K562 (cell line): ENCODE data around the gene AGPAT1. TPM values are rescaled to one million over a fixed set of nuclear protein-coding genes. Genes with fewer than 3 reads are reported as not detected.

Source experiments
- CBFA2T3 ChIP-seq: fragments of 450-650 bp; IDR thresholded peaks from 2 replicates; pipeline ENCODE4 v1.6.1; 2017
- ETV5 ChIP-seq: sonication (generic); formaldehyde crosslinking; IDR thresholded peaks from 2 replicates; pipeline ENCODE4 v1.4.0; 2020; ENCODE audit warnings: low read depth, mild to moderate bottlenecking, missing genetic modification reagents
- HDAC6 ChIP-seq: IDR thresholded peaks from 2 replicates; pipeline ENCODE4 v1.6.1; 2012; ENCODE audit warnings: low read depth, mild to moderate bottlenecking, control low read depth, inconsistent platforms, low read length, moderate library complexity
- HIVEP1 ChIP-seq: fragments of 250-450 bp; sonication (Bioruptor Pico); IDR thresholded peaks from 2 replicates; pipeline ENCODE4 v1.4.0; 2020; ENCODE audit warnings: mild to moderate bottlenecking
- ILK ChIP-seq: fragments of 450-650 bp; IDR thresholded peaks from 2 replicates; pipeline ENCODE4 v1.6.1; 2016; ENCODE audit warnings: missing genetic modification characterization, low read depth, mild to moderate bottlenecking, missing compliant biosample characterization, moderate library complexity, borderline replicate concordance
- NRF1 ChIP-seq, 2 experiments: fragments of 450-650 bp; IDR thresholded peaks in 1 of 2; conservative IDR thresholded peaks in 1 of 2; 2 replicates each; pipeline ENCODE4 v1.6.1; 2014; ENCODE audit warnings: mild to moderate bottlenecking in 2 of 2
- NUFIP1 ChIP-seq: fragments of 450-650 bp; IDR thresholded peaks from 2 replicates; pipeline ENCODE4 v1.6.1; 2018; ENCODE audit not compliant: partially characterized antibody
- SRF ChIP-seq, 2 experiments: fragments of 250-450, 450-650 bp in 1 of 2; sonication (Bioruptor Pico) in 1 of 2; sonication (generic) in 1 of 2; formaldehyde crosslinking; IDR thresholded peaks; 2 replicates each; pipeline versions ENCODE4 v1.5.0 to v1.5.1; 2020 to 2022; ENCODE audit warnings: mild to moderate bottlenecking in 1 of 2, missing genetic modification reagents in 1 of 2
- TBL1XR1 ChIP-seq, 2 experiments: IDR thresholded peaks; 2 replicates each; pipeline ENCODE4 v1.6.1; 2012; ENCODE audit warnings: improper control_type of control experiment in 2 of 2, low read length in 2 of 2, mild to moderate bottlenecking in 1 of 2
- YY1 ChIP-seq, 3 experiments: IDR thresholded peaks; 2 replicates each; pipeline ENCODE4 v1.6.1; 2011; ENCODE audit warnings: low read length in 2 of 3, mild to moderate bottlenecking in 2 of 3, moderate library complexity in 2 of 3, borderline replicate concordance in 1 of 3, control low read depth in 1 of 3, low read depth in 1 of 3; ENCODE audit not compliant: insufficient read depth in 3 of 3, insufficient replicate concordance in 2 of 3, control insufficient read depth in 1 of 3, insufficient read length in 1 of 3; ENCODE audit errors: extremely low read depth in 1 of 3
- ZNF124 ChIP-seq: sonication (generic); formaldehyde crosslinking; IDR thresholded peaks from 2 replicates; pipeline ENCODE4 v1.8.1; 2022; ENCODE audit warnings: missing genetic modification reagents
- ZNF274 ChIP-seq: IDR thresholded peaks from 2 replicates; pipeline ENCODE4 v1.6.1; 2011; ENCODE audit warnings: low read depth, mild to moderate bottlenecking, low read length, moderate library complexity, borderline replicate concordance
- ZNF316 ChIP-seq: fragments of 450-650 bp; IDR thresholded peaks from 2 replicates; pipeline ENCODE4 v1.6.1; 2016
- ZNF324 ChIP-seq: fragments of 250-450 bp; sonication (Bioruptor Pico); IDR thresholded peaks from 2 replicates; pipeline ENCODE4 v1.4.0; 2020; ENCODE audit warnings: mild to moderate bottlenecking
- ZNF57 ChIP-seq: fragments of 450-650 bp; formaldehyde crosslinking; IDR thresholded peaks from 2 replicates; pipeline ENCODE4 v1.4.0; 2020; ENCODE audit warnings: mild to moderate bottlenecking, moderate library complexity
- ZNF79 ChIP-seq: fragments of 250-450 bp; sonication (Bioruptor Pico); IDR thresholded peaks from 2 replicates; pipeline ENCODE4 v1.4.0; 2020; ENCODE audit warnings: low read depth, mild to moderate bottlenecking, moderate library complexity
- polyA plus RNA-seq, 8 experiments: library from polyadenylated mRNA; depleted of rRNA in 4 of 8; stranded (reverse) in 5 of 8; unstranded in 3 of 8; fragments of >200 nt; fragmentation: Nextera tagmentation in 2 of 8; fragmentation: Illumina TruSeq in 1 of 8; extraction: Ambion mirVana in 2 of 8; extraction: Trizol in 1 of 8; gene quantifications; 2 replicates each; pipeline versions ENCODE4 v1.2.1 to v1.2.3, GENCODE V29; 2011 to 2014; ENCODE audit warnings: inconsistent platforms in 1 of 8, missing spikeins in 1 of 8
- total RNA-seq, 7 experiments: library from RNA; depleted of rRNA in 6 of 7; stranded (reverse); fragments of >200 nt in 6 of 7; fragmentation: Illumina TruSeq in 2 of 7; extraction: Trizol in 2 of 7; gene quantifications; 2 replicates each; pipeline versions ENCODE4 v1.2.1 to v1.2.3, GENCODE V29; 2011 to 2021; ENCODE audit warnings: low replicate concordance in 1 of 7
- TF ChIP-seq, protein P1 (sequence below): fragments of 150-350 bp; IDR thresholded peaks from 2 replicates; pipeline ENCODE4 v1.6.1; 2014; ENCODE audit warnings: low read depth, mild to moderate bottlenecking, low read length, borderline replicate concordance
- TF ChIP-seq, protein P2 (sequence below), 3 experiments: IDR thresholded peaks in 2 of 3; conservative IDR thresholded peaks in 1 of 3; 2 replicates each; pipeline ENCODE4 v1.5.1; 2011 to 2012; ENCODE audit warnings: low read length in 3 of 3, mild to moderate bottlenecking in 3 of 3, control low read depth in 2 of 3, improper control_type of control experiment in 1 of 3, inconsistent platforms in 1 of 3, low read depth in 1 of 3, mixed read lengths in 1 of 3, moderate library complexity in 1 of 3; ENCODE audit not compliant: insufficient read depth in 2 of 3
- TF ChIP-seq, protein P3 (sequence below): fragments of 250-450 bp; sonication (Bioruptor Pico); IDR thresholded peaks from 2 replicates; pipeline ENCODE4 v1.9.0; 2021; ENCODE audit warnings: mild to moderate bottlenecking

AGPAT1 gene
- total and polyA plus RNA-seq, 9 of the 15 experiments (the other 6 are each of a cell fraction or from before 2014, with no cell fraction given), result 37.9 to 176 (median 69.4) TPM

DNA sequence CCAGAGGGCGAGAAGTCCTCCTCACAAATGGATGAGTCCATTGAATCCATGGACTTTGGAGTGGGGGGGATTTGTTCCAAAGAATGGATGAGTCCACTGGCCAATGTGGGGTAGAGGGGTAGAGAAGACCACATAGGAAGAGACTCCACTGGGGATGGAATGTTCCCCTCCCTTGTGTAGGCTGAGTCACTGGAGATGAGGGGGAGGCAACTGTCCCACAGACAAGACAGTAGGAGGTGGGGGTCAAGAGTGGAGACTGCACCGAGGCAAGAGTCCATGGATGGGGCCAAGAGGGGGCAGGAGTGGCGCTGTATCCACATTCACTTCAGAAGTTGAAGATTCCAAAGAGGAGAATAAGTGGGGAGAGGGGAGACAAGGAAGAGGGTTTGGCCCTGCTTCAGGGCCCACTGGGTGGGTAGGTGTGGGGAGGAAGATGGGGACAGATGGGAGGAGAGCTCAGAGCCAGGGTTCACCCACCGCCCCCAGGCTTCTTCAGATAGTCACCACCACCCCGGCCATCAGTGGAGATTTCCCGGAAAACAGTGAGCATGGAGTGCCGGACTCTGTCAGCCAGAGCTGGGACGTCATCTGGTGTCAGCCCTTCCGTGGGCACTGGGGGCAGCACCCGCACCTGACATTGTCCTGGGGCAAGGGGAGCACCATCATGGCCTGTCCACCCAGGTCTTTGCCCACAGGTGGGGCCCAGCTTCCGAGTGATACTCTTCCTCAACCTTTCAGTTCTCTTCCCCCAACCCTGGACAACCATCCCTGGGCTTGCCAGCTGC is 6.9 kb downstream of the AGPAT1 start (continued):
- TF ChIP-seq ZNF124 (CRISPR knock-in tag) (no peak), ZNF274 (no peak), ZNF316 (no peak), ZNF57 (CRISPR knock-in tag) (0 out of 2 replicates have a peak, but pooled peaks have one; percentile 9), TBL1XR1 (IDR thresholded peaks at IDR 0.05; ENCODE audit: low read length in 2 of 2) (0 out of 4 replicates have a peak, but pooled peaks of 1 of the 2 experiments have one; percentile 3), ZNF79 (CRISPR knock-in tag) (no peak), NRF1 (conservative IDR thresholded peaks at IDR 0.05 in 1 of 2, IDR thresholded peaks at IDR 0.05 in 1 of 2) (no peak), YY1 (IDR thresholded peaks at IDR 0.05; ENCODE audit: borderline replicate concordance in 1 of 3, control insufficient read depth in 1 of 3, extremely low read depth in 1 of 3, insufficient read depth in 3 of 3, insufficient read length in 1 of 3, insufficient replicate concordance in 2 of 3, low read depth in 1 of 3, low read length in 2 of 3) (peak in 1 of 3 experiments; percentile 49), ILK (tag) (no peak), SRF (CRISPR knock-in tag; IDR thresholded peaks at IDR 0.05) (no peak), NUFIP1 (no peak), ETV5 (CRISPR knock-in tag) (peak; percentile 65; the same call in 1 of the 2 replicates), ZNF324 (CRISPR knock-in tag) (no peak), HDAC6 (no peak), CBFA2T3 (peak; percentile 26; the same call in 1 of the 2 replicates), HIVEP1 (CRISPR knock-in tag) (no peak)
- TF ChIP-seq, protein P1, sequence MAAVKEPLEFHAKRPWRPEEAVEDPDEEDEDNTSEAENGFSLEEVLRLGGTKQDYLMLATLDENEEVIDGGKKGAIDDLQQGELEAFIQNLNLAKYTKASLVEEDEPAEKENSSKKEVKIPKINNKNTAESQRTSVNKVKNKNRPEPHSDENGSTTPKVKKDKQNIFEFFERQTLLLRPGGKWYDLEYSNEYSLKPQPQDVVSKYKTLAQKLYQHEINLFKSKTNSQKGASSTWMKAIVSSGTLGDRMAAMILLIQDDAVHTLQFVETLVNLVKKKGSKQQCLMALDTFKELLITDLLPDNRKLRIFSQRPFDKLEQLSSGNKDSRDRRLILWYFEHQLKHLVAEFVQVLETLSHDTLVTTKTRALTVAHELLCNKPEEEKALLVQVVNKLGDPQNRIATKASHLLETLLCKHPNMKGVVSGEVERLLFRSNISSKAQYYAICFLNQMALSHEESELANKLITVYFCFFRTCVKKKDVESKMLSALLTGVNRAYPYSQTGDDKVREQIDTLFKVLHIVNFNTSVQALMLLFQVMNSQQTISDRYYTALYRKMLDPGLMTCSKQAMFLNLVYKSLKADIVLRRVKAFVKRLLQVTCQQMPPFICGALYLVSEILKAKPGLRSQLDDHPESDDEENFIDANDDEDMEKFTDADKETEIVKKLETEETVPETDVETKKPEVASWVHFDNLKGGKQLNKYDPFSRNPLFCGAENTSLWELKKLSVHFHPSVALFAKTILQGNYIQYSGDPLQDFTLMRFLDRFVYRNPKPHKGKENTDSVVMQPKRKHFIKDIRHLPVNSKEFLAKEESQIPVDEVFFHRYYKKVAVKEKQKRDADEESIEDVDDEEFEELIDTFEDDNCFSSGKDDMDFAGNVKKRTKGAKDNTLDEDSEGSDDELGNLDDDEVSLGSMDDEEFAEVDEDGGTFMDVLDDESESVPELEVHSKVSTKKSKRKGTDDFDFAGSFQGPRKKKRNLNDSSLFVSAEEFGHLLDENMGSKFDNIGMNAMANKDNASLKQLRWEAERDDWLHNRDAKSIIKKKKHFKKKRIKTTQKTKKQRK, result no peak
- TF ChIP-seq, protein P2, sequence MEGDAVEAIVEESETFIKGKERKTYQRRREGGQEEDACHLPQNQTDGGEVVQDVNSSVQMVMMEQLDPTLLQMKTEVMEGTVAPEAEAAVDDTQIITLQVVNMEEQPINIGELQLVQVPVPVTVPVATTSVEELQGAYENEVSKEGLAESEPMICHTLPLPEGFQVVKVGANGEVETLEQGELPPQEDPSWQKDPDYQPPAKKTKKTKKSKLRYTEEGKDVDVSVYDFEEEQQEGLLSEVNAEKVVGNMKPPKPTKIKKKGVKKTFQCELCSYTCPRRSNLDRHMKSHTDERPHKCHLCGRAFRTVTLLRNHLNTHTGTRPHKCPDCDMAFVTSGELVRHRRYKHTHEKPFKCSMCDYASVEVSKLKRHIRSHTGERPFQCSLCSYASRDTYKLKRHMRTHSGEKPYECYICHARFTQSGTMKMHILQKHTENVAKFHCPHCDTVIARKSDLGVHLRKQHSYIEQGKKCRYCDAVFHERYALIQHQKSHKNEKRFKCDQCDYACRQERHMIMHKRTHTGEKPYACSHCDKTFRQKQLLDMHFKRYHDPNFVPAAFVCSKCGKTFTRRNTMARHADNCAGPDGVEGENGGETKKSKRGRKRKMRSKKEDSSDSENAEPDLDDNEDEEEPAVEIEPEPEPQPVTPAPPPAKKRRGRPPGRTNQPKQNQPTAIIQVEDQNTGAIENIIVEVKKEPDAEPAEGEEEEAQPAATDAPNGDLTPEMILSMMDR (IDR thresholded peaks at IDR 0.05 in 2 of 3, conservative IDR thresholded peaks at IDR 0.05 in 1 of 3; ENCODE audit: insufficient read depth in 2 of 3, low read depth in 1 of 3, low read length in 3 of 3), result peak in 2 of 3 experiments; percentile 11 to 24; a peak in 3 of 6 replicates
- TF ChIP-seq, protein P3, sequence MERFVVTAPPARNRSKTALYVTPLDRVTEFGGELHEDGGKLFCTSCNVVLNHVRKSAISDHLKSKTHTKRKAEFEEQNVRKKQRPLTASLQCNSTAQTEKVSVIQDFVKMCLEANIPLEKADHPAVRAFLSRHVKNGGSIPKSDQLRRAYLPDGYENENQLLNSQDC, result no peak
